ENCODE measurements around the gene CDH18.

Gene CDH18

DNA sequence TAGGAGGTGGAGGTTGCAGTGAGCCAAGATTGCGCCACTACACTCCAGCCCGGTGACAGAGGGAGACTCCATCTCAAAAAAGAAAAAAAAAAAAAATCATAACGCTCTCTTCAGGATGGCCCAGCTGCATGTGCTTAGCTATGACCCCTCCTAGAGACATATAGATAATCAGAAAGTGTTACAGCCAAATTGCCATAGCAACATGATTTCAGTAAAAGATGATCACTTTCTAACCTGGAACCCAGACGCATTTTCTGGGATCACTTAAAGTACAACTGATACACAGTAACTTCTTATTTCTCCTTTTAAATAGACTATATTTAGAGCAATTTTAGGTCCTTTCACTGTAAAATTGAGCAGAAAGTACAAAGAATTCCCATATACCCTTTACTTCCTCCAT is 372.9 kb downstream of the CDH18 start:
- no peak overlapping the region for H3K4me3 ChIP-seq (replicated peaks in 1 of 2; ENCODE audit: low read depth in 2 of 2, low read length in 2 of 2)
- TF ChIP-seq, protein P1, sequence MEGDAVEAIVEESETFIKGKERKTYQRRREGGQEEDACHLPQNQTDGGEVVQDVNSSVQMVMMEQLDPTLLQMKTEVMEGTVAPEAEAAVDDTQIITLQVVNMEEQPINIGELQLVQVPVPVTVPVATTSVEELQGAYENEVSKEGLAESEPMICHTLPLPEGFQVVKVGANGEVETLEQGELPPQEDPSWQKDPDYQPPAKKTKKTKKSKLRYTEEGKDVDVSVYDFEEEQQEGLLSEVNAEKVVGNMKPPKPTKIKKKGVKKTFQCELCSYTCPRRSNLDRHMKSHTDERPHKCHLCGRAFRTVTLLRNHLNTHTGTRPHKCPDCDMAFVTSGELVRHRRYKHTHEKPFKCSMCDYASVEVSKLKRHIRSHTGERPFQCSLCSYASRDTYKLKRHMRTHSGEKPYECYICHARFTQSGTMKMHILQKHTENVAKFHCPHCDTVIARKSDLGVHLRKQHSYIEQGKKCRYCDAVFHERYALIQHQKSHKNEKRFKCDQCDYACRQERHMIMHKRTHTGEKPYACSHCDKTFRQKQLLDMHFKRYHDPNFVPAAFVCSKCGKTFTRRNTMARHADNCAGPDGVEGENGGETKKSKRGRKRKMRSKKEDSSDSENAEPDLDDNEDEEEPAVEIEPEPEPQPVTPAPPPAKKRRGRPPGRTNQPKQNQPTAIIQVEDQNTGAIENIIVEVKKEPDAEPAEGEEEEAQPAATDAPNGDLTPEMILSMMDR (IDR thresholded peaks at IDR 0.05; ENCODE audit: low read depth, low read length): no peak

DNA sequence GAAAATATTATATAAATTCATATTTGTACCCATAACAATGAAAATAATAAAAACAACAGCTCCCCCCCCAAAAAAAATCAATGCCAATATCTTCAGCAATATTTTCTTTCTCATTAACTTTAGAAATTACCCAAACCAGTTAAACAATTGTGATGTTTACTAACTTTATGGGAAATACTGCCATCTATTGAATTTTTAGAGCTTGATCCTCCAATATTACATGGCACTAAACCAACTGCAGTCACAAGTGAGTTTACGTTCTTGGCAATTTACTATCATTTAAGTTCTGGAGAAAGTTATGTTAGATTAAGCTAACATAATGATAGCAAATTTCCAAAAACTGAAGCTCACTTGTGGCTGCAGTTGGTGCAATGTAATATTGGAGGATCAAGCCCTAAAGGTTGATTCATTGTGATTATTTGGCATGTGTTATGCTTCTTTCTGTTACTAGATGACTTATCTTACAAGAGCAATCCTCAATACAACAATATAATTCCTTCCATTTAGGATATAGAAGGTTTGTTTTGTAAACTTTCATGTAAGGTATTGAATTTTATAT is 379.5 kb downstream of the CDH18 start:
- TF ChIP-seq, protein P1 (IDR thresholded peaks at IDR 0.05; ENCODE audit: low read depth, low read length): no peak
- DNase-seq (ENCODE audit: low read depth in 2 of 2): peak in 1 of 2 donors; percentile 2
- H3K4me3 ChIP-seq (replicated peaks in 1 of 2; ENCODE audit: low read depth in 2 of 2, low read length in 2 of 2): no peak overlapping the region

More for the DNA sequence above, 372.9 kb downstream of the CDH18 start:
- no peak for DNase-seq (ENCODE audit: low read depth in 2 of 2)

DNA sequence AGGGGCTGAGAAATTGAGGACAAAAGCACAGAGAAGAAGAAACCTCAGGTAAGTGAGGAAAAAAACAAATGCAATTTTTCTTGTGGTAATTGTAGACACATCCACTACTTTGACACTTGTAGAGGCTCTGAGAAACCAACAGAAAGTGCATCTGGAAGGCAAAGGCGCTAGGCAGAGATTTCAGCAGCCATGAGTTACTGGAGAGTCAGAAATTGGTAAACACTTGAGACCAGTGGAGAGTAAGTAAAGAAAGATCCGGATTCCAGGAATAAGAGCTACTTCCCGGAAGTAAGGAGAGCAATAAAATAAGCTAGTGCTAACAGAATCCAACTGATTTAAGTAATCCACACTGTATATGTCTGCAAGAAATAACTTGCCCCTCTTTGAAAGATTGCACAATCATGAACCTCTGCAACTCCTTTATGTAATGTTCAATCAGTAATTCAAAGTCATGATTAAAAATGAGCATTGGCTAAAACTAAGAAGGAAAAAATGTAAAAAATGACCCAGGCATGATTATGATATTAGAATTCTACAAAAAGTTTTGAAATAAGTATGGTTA is 382.1 kb downstream of the CDH18 start:
- no peak overlapping the region for H3K4me3 ChIP-seq (replicated peaks in 1 of 2; ENCODE audit: low read depth in 2 of 2, low read length in 2 of 2)
- TF ChIP-seq, protein P1 (IDR thresholded peaks at IDR 0.05; ENCODE audit: low read depth, low read length): no peak

DNA sequence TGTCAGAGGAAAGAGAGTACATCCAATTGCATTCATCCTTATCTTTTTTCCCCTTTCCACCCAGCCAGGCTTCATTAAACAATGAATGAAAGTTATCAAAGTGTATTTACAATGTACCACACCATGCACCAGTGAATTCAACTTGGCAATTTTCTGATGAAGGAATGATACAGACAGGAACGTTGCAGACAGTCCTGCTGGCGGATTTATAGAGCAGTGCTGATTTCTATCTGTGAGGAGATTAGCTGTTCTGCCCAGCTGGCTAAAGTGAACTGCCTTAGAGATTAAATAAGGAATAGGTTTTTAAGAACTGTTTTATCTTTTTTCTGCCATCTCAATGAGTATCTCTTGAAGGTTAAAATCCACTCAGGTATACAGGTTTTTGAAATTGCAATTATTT is 403.9 kb downstream of the CDH18 start:
- no peak for DNase-seq (ENCODE audit: low read depth in 2 of 2)
- TF ChIP-seq, protein P1 (IDR thresholded peaks at IDR 0.05; ENCODE audit: low read depth, low read length): no peak
- no peak overlapping the region for H3K4me3 ChIP-seq (replicated peaks in 1 of 2; ENCODE audit: low read depth in 2 of 2, low read length in 2 of 2)

More for the DNA sequence above, 382.1 kb downstream of the CDH18 start:
- DNase-seq (ENCODE audit: low read depth in 2 of 2): no peak

DNA sequence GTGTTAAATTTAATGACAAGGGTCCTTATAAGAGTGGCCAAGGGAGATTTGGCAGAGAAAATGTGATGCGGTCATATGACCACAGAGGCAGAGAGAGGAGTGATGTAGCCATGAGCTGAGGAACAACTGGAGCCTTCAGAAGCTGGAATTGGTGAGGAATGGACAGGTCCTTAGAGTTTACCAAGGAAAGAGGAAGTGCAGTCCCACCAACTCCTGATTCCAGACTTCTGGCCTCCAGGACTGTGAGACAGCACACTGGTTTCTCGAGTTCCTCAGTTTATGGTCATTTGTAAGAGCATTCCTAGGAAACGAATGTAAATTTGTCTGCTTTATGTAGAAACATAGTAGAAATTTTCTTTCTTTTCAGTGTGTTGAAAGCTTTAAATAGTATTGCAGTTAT is 410.1 kb downstream of the CDH18 start:
- no peak for DNase-seq (ENCODE audit: low read depth in 2 of 2)
- TF ChIP-seq, protein P1 (IDR thresholded peaks at IDR 0.05; ENCODE audit: low read depth, low read length): no peak
- H3K4me3 ChIP-seq (replicated peaks in 1 of 2; ENCODE audit: low read depth in 2 of 2, low read length in 2 of 2): no peak overlapping the region

DNA sequence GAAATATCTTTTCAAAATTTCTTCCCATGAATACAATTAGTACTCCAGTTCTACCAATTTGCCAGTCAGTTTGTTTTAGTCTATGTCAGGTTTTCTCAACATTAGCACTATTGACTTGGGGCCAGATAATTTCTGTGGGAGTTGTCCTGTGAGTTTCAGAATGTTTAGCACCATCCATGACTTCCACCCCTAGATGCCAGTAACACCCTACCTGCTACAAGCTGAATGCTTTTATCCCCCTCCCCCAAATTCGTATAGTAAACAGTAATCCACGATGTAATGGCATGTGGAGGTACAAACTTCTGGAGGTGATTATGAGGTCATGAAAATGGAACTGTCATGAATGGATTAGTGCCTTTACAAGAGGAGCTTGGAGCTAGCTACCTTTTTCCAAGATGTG is 420.0 kb downstream of the CDH18 start:
- no peak for DNase-seq (ENCODE audit: low read depth in 2 of 2)
- no peak overlapping the region for H3K4me3 ChIP-seq (replicated peaks in 1 of 2; ENCODE audit: low read depth in 2 of 2, low read length in 2 of 2)
- TF ChIP-seq, protein P1 (IDR thresholded peaks at IDR 0.05; ENCODE audit: low read depth, low read length): no peak

DNA sequence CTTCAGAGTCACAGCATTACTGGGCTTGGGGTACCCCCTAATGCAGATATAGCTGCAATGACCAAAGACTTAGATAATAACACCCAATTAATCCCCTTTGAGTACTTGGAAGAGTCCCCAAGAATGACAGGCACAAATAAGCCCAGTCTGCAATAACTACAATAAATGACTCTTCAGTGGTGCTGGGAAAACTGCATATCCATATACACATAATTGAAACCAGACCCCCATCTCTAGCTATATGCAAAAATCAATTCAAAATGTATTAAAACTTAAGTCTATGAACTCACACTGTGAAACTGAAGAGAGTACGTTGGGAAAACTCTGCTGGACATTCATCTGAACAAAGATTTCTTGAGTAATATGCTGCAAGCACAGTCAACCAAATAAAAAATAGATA is 422.5 kb downstream of the CDH18 start:
- DNase-seq (ENCODE audit: low read depth in 2 of 2): no peak

More for the DNA sequence above, 422.5 kb downstream of the CDH18 start:
- no peak overlapping the region for H3K4me3 ChIP-seq (replicated peaks in 1 of 2; ENCODE audit: low read depth in 2 of 2, low read length in 2 of 2)
- TF ChIP-seq, protein P1 (IDR thresholded peaks at IDR 0.05; ENCODE audit: low read depth, low read length): no peak
